OCI-LY3 (cell line): ENCODE results near the gene IFT25.

Experiments used
- H2AFZ ChIP-seq: fragments of 200-600, 300-600 bp; shearing (Covaris generic); 2 replicates; pipeline ENCODE4 v1.6.0; 2014; ENCODE audit warnings: antibody characterized with exemption, low read depth, low read length
- H3K27ac ChIP-seq: fragments of 200-600, 300-600 bp; sonication (generic); 2 replicates; pipeline ENCODE4 v1.5.1; 2014; ENCODE audit warnings: mild to moderate bottlenecking, low read length, moderate library complexity, mixed read lengths
- H3K27me3 ChIP-seq: fragments of 200-600, 300-600 bp; sonication (generic); 2 replicates; pipeline ENCODE4 v1.6.1; 2014; ENCODE audit warnings: low read depth, low read length, mixed read lengths
- H3K36me3 ChIP-seq: fragments of 200-600, 300-600 bp; sonication (generic); replicated peaks from 2 replicates; pipeline ENCODE3; 2014; ENCODE audit warnings: low read depth, low read length, mixed read lengths
- H3K4me1 ChIP-seq: fragments of 300-600, 200-600 bp; sonication (generic); 2 replicates; pipeline ENCODE4 v1.6.1; 2014; ENCODE audit warnings: low read length, mixed read lengths
- H3K4me2 ChIP-seq: fragments of 200-600, 300-600 bp; sonication (generic); 2 replicates; pipeline ENCODE4 v1.6.1; 2014; ENCODE audit warnings: low read length, mixed read lengths
- H3K4me3 ChIP-seq: fragments of 300-600, 200-600 bp; sonication (generic); 2 replicates; pipeline ENCODE4 v1.5.1; 2014; ENCODE audit warnings: antibody characterized with exemption, mild to moderate bottlenecking, low read length, moderate library complexity
- H3K79me2 ChIP-seq: fragments of 300-600, 200-600 bp; shearing (Covaris generic); 2 replicates; pipeline ENCODE4 v1.6.1; 2014; ENCODE audit warnings: mild to moderate bottlenecking, low read length, mixed read lengths
- H3K9ac ChIP-seq: fragments of 300-600, 200-600 bp; shearing (Covaris generic); 2 replicates; pipeline ENCODE4 v1.6.0; 2014; ENCODE audit warnings: mild to moderate bottlenecking, low read length, moderate library complexity
- H3K9me3 ChIP-seq: fragments of 200-600, 300-600 bp; shearing (Covaris generic); 2 replicates; pipeline ENCODE4 v1.6.1; 2014; ENCODE audit warnings: low read length, mixed read lengths; ENCODE audit not compliant: insufficient read depth
- H4K20me1 ChIP-seq: fragments of 200-600, 300-600 bp; sonication (generic); 2 replicates; pipeline ENCODE4 v1.6.1; 2016; ENCODE audit warnings: low read length, mixed read lengths; ENCODE audit not compliant: insufficient read depth
- CTCF ChIP-seq: fragments of 200-600, 300-600 bp; sonication (generic); IDR thresholded peaks from 2 replicates; pipeline ENCODE4 v1.5.1; 2014; ENCODE audit warnings: antibody characterized with exemption, low read length, low read depth
- EZH2phosphoT487 ChIP-seq: fragments of 200-600 bp; shearing (Covaris generic); IDR thresholded peaks from 2 replicates; pipeline ENCODE4 v1.6.1; 2018; ENCODE audit warnings: antibody characterized with exemption, mixed run types, low read depth

The IFT25 gene

GRCh38 chr1:53956308-53957168 lies 11.0 kb upstream of the IFT25 start:
- Histone ChIP-seq H3K9ac (no peak overlapping the region), H4K20me1 (no peaks in the 10 kb centered on the region), H2AFZ (no peak overlapping the region), H3K4me1 (peaks cover 9% of the 10 kb centered on the region), H3K27me3 (no peaks in the 10 kb centered on the region), H3K27ac (no peak overlapping the region), H3K4me3 (no peak overlapping the region), H3K36me3 (peaks cover 10% of the 10 kb centered on the region), H3K9me3 (no peaks in the 10 kb centered on the region), H3K4me2 (no peak overlapping the region), H3K79me2 (no peaks in the 10 kb centered on the region)
- TF ChIP-seq EZH2phosphoT487, result no peak
- no peak for TF ChIP-seq CTCF

GRCh38 chr1:53954128-53954527 lies 8.6 kb upstream of the IFT25 start:
- no peak overlapping the region for H3K27ac ChIP-seq
- H3K79me2 ChIP-seq, result no peaks in the 10 kb centered on the region
- H2AFZ ChIP-seq, result no peak overlapping the region
- no peaks in the 10 kb centered on the region for H4K20me1 ChIP-seq
- H3K9me3 ChIP-seq, result no peaks in the 10 kb centered on the region
- no peak overlapping the region for H3K4me2 ChIP-seq
- TF ChIP-seq EZH2phosphoT487 (no peak), CTCF (no peak)
- H3K4me3 ChIP-seq, result no peak overlapping the region
- H3K4me1 ChIP-seq, result peaks cover 9% of the 10 kb centered on the region
- no peaks in the 10 kb centered on the region for H3K27me3 ChIP-seq
- H3K9ac ChIP-seq, result no peak overlapping the region
- peaks cover 3% of the 10 kb centered on the region for H3K36me3 ChIP-seq

- H3K9ac ChIP-seq, result no peak overlapping the region
These were observed 6.2 kb upstream of the IFT25 start for GRCh38 chr1:53951697-53952096.

More at GRCh38 chr1:53951697-53952096, 6.2 kb upstream of the IFT25 start:
- H3K4me1 ChIP-seq, result peaks cover 14% of the 10 kb centered on the region
- peaks cover 6% of the 10 kb centered on the region for H3K79me2 ChIP-seq
- H3K4me2 ChIP-seq, result no peak overlapping the region
- H3K9me3 ChIP-seq, result no peaks in the 10 kb centered on the region
- no peak overlapping the region for H3K27ac ChIP-seq
- H3K36me3 ChIP-seq, result peaks cover 3% of the 10 kb centered on the region
- no peak overlapping the region for H2AFZ ChIP-seq
- H3K27me3 ChIP-seq, result no peaks in the 10 kb centered on the region
- no peak overlapping the region for H3K4me3 ChIP-seq
- no peaks in the 10 kb centered on the region for H4K20me1 ChIP-seq
- TF ChIP-seq EZH2phosphoT487 (no peak), CTCF (no peak)
